PC-9 (cell line): Measurements from ENCODE around the gene CTSD.

Experiments used
- CTCF ChIP-seq: fragments of 200-600 bp; sonication (generic); conservative IDR thresholded peaks from 2 replicates; pipeline ENCODE4 v1.6.1; 2017; ENCODE audit warnings: mixed run types, antibody characterized with exemption, mild to moderate bottlenecking, moderate library complexity
- EZH2 ChIP-seq: fragments of 200-600 bp; sonication (generic); IDR thresholded peaks from 2 replicates; pipeline ENCODE4 v1.8.0; 2017; ENCODE audit warnings: antibody characterized with exemption, low read depth

GRCh38 chr11:1784761-1785650 is 21.3 kb upstream of the CTSD start:
- TF ChIP-seq CTCF (no peak), EZH2 (no peak)
